NB4 (cell line): ENCODE data around the gene SLCO3A1.

Source experiments
- DNase-seq: peaks from one replicate; pipeline ENCODE4 v3.0.0; 2010; ENCODE audit warnings: low read depth
- H3K4me3 ChIP-seq: one replicate; pipeline ENCODE4 v1.5.1; 2011; ENCODE audit warnings: mild to moderate bottlenecking, low read depth, low read length, moderate library complexity
- CTCF ChIP-seq: IDR thresholded peaks from one replicate; pipeline ENCODE4 v1.5.1; 2012; ENCODE audit warnings: low read depth, low read length
- MYC ChIP-seq: IDR thresholded peaks from 2 replicates; pipeline ENCODE4 v1.6.1; 2011; ENCODE audit warnings: low read depth, low read length
- POLR2A ChIP-seq: IDR thresholded peaks from 2 replicates; pipeline ENCODE4 v1.6.1; 2011; ENCODE audit warnings: mild to moderate bottlenecking; ENCODE audit not compliant: insufficient read length; ENCODE audit errors: extremely low read depth
- TF ChIP-seq, protein P1 (sequence below): IDR thresholded peaks from 2 replicates; pipeline ENCODE4 v1.6.1; 2011; ENCODE audit warnings: low read depth, low read length

Gene SLCO3A1

GRCh38 chr15:92049290-92049989, 195.9 kb downstream of the SLCO3A1 start:
- TF ChIP-seq POLR2A (no peak), MYC (no peak), CTCF (no peak)
- TF ChIP-seq, protein P1, sequence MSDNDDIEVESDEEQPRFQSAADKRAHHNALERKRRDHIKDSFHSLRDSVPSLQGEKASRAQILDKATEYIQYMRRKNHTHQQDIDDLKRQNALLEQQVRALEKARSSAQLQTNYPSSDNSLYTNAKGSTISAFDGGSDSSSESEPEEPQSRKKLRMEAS: no peak
- H3K4me3 ChIP-seq: no peak overlapping the region
- no peak for DNase-seq

DNA sequence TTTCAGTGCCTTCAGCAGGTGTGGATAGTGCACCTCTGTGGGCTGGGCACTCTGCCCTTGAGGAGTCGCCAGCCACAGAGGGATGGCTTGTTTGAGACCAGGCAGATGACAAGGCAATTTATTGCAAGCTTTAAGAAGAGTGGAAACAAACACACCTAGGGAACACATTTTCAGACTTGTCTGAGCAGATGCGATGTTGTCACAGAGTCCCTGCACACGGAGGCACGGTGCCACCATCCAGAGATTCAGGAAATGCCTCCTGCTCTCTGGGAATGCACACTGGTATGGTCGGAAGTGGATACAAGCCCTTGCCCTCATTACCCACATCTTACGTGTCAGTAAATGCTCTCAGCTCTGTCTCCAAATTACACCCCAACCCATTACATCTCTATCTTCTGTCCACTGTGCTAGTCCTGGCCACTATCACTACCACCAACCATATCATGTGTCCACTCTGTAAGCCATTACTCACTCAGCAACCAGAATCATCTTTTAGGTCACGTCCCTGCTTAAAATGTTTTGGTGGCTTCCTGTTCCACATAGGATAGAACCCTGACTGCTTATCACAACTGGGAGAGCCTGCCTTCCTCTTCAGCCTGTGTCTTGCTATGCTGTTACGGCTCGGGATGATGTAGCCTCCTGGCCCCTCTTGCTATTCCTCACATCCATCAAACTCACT, 196.9 kb downstream of the SLCO3A1 start:
- no peak for DNase-seq
- TF ChIP-seq, protein P1: no peak
- TF ChIP-seq MYC (no peak), CTCF (no peak), POLR2A (no peak)
- no peak overlapping the region for H3K4me3 ChIP-seq

- TF ChIP-seq POLR2A: no peak
- TF ChIP-seq CTCF: no peak
- TF ChIP-seq MYC: no peak
- TF ChIP-seq, protein P1: no peak
- H3K4me3 ChIP-seq: no peak overlapping the region
- no peak for DNase-seq
Measured at GRCh38 chr15:92051716-92052115, 198.2 kb downstream of the SLCO3A1 start.

GRCh38 chr15:92053753-92054316, 200.3 kb downstream of the SLCO3A1 start:
- no peak overlapping the region for H3K4me3 ChIP-seq
- TF ChIP-seq POLR2A (no peak), CTCF (peak; percentile 39)
- DNase-seq: no peak

- DNase-seq: no peak
- TF ChIP-seq POLR2A (no peak), MYC (no peak), CTCF (no peak)
- TF ChIP-seq, protein P1: no peak
- no peak overlapping the region for H3K4me3 ChIP-seq
Measured at GRCh38 chr15:92056875-92057274, 203.4 kb downstream of the SLCO3A1 start.
